GM12891 (cell line): ENCODE data around the gene ZNF3.

ENCODE experiments used
- DNase-seq: peaks from one replicate; pipeline ENCODE4 v3.0.0; 2011; ENCODE audit warnings: low spot score; ENCODE audit not compliant: insufficient read length
- FAIRE-seq: peaks from 2 replicates; lab custom pipeline; 2011; peaks lifted over from hg19 to GRCh38; lab: Jason Lieb, UNC
- PAX5 ChIP-seq: IDR thresholded peaks from 2 replicates; pipeline ENCODE4 v1.6.1; 2011; ENCODE audit warnings: low read length, moderate library complexity, mild to moderate bottlenecking; ENCODE audit not compliant: insufficient read depth, severe bottlenecking
- POLR2A ChIP-seq: IDR thresholded peaks from 2 replicates; pipeline ENCODE4 v1.6.1; 2011; ENCODE audit warnings: low read depth, low read length, control low read depth
- POLR2AphosphoS5 ChIP-seq: IDR thresholded peaks from 2 replicates; pipeline ENCODE4 v1.6.1; 2011; ENCODE audit warnings: low read depth, low read length, control low read depth
- POU2F2 ChIP-seq: IDR thresholded peaks from 2 replicates; pipeline ENCODE4 v1.6.1; 2011; ENCODE audit warnings: low read depth, mild to moderate bottlenecking, control low read depth, low read length, moderate library complexity
- SPI1 ChIP-seq: IDR thresholded peaks from 2 replicates; pipeline ENCODE4 v1.6.1; 2011; ENCODE audit warnings: low read depth, low read length, control low read depth
- TAF1 ChIP-seq: IDR thresholded peaks from 2 replicates; pipeline ENCODE4 v1.6.1; 2011; ENCODE audit warnings: low read depth, low read length, control low read depth

The ZNF3 gene

DNA sequence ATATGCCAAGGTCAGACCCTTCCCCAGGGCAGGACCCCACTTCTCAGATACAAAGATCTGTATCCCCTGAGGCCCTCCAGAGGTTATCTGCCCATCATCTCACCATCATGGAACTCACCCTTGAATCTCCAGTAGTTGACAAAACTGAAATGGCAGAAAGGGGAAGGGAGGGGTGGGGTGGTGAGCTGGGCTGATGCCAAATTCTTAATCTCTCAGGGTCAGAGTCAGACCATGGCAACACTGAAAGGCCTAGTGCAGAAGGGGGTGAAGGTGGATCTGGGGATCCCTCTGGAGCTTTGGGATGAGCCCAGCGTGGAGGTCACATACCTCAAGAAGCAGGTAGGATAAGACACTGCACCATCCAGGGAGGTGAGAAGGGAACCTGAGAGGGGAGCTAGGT, 41.0 kb upstream of the ZNF3 start:
- TF ChIP-seq PAX5 (no peak), SPI1 (no peak), POLR2AphosphoS5 (no peak), POU2F2 (no peak), TAF1 (no peak), POLR2A (no peak)
- DNase-seq (no peak), FAIRE-seq (no peak)

DNA sequence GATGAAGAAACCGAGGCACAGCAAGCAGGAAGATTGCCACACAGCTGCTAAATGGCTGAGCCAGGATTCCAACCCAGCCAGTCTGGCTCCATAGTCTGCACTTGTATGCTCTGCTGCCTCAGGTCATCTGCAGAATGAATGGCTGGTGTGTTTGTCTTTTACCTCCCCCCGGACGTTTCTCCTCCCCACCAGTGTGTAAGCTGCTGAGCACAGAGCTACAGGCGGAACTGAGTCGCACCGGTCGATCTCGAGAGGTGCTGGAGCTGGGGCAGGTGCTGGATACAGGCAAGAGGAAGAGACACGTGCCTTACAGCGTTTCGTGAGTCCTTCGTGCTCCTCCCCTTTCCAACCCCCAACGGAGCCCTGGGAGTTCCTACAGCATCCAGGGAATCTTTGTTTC, 40.5 kb upstream of the ZNF3 start:
- TF ChIP-seq POLR2A, result no peak
- TF ChIP-seq TAF1, result no peak
- TF ChIP-seq POU2F2, result no peak
- TF ChIP-seq PAX5, result no peak
- no peak for TF ChIP-seq POLR2AphosphoS5
- TF ChIP-seq SPI1, result no peak
- no peak for DNase-seq
- no peak for FAIRE-seq

DNA sequence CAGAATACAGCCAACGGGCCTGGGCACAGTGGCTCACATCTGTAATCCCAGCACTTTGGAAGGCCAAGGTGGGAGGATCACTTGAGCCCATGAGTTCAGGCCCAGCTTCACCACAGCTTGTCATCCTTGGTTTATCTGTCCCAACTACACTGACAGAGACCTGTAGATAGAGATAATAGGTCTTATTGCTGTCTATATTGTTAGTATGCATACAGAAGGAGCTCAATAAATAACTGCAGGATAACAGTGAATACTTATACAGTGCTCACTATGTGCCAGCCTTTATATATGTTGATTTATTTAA, 39.2 kb upstream of the ZNF3 start:
- TF ChIP-seq POLR2A (no peak), POU2F2 (no peak), PAX5 (no peak), POLR2AphosphoS5 (no peak), SPI1 (no peak), TAF1 (no peak)
- FAIRE-seq (no peak), DNase-seq (no peak)

DNA sequence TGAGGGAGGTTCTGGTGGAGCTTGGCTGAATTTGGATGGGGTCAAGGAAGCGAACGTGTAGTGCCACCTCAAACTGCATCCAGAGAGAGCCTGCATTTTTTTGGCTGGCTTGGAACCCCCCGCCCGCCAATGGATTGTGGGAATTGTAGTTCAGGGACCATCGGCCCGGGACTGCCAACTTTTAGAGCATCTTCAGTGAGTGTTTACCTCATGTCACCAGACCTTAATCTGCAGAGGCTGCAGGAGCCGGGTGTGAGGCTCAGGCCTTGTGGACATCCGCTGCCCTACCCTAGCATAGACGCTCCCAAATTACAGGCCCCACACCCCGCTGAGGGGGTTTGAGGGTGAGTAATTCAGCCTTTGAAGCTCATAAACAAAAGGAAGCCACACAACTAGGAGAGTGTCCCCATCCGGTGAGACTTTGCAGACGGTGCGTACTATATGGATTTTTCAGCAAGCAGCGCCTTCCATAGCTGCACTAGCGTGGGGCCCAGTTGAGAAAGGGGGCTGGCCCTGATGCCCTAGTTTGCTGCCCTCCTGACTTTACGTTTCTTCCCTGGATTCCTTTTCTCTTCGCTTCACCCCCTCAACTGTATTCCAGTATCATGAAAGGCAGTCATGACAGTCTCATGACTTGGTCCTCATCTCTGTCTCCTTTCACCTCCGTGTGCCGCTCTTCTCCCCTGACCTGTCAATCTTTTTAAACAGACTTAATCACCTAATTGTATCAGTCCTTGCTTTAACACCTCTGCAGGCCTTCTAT, 38.6 kb upstream of the ZNF3 start:
- TF ChIP-seq TAF1 (no peak), POLR2A (no peak), PAX5 (no peak), POLR2AphosphoS5 (no peak), POU2F2 (no peak), SPI1 (no peak)
- DNase-seq (no peak), FAIRE-seq (no peak)

DNA sequence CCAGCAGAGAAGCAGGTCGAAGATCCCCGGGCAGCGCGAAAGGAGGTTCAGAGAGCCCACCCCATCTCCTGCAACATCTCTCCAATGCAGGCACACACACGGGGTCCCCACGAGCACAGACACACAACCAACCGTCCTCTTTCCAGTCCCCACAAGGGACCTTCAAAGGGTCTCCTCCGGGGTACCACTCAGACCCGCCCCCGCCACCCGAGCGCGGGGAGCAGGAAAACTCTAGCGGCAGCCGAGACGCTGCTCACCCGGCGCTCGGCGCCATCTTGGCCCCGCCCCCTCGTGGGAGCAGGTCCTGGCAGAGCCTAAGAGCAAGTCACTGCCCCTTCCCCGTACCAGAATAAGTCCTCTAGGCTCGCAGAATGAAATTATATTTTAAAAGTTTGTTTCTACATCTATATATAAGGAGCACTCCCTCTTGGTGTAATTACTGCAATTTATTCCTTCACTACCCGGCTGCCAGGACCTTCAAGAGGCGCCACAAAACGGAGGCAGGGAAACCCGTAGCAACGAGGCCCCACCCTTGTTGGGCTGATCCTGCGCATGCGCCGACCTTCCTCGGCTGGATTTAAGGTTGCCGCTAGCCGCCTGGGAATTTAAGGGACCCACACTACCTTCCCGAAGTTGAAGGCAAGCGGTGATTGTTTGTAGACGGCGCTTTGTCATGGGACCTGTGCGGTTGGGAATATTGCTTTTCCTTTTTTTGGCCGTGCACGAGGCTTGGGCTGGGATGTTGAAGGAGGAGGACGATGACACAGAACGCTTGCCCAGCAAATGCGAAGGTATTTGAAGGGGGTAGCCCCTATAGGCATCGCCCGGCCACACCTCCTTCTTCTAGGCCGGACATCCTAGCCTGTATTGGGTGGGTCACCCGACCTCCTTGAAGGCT, 37.8 kb upstream of the ZNF3 start, which contains the start of the genes CNPY4 and TAF6:
Gene CNPY4, plus strand, starts transcription at position 563 of the 898 bp plus-strand sequence. Its CDS starts 111 bp downstream, at position 674.
Gene TAF6, minus strand, starts transcription at position 287 of the 898 bp plus-strand sequence. CDS start 5,149 bp downstream, outside the sequence.
- DNase-seq, result peak; percentile 98
- peak; percentile 84 for FAIRE-seq
- no peak for TF ChIP-seq PAX5
- peak; percentile 74 for TF ChIP-seq POLR2A
- TF ChIP-seq SPI1, result no peak
- peak; percentile 100 for TF ChIP-seq TAF1
- TF ChIP-seq POLR2AphosphoS5, result no peak
- 0 out of 2 replicates have a peak, but pooled peaks have one; percentile 9 for TF ChIP-seq POU2F2

DNA sequence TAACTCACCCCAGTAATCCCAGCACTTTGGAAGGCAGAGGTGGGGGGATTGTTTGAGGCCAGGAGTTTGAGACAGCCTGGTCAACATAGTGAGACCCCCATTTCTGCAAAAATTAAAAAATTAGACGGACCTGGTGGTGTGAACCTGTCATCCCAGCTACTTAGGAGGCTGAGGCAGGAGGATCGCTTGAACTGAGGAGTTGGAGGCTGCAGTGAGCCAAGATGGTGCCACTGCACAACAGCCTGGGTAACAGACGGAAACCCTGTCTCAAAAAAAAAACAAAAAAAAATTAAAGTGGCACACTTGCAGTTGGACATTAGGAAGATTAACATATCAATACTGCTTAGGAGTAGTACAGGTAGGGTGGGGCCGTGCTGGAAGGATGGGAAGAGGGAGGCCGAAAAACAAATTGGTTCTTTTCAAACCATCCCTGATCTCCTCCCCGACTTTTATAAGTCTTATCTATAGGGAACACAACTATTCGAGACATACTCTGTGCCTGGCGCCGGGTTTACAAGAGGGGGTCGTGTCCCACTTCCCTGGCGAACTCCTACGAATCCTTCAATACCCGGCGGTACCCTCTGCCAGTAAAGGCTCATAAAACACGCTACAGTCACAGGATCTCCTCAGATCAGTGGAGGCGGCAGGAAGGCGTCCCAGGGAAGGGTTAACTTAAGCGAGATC, 37.0 kb upstream of the ZNF3 start:
- DNase-seq (no peak), FAIRE-seq (no peak)
- TF ChIP-seq POLR2AphosphoS5, result no peak
- no peak for TF ChIP-seq POU2F2
- TF ChIP-seq SPI1, result no peak
- TF ChIP-seq TAF1, result no peak
- no peak for TF ChIP-seq PAX5
- no peak for TF ChIP-seq POLR2A

DNA sequence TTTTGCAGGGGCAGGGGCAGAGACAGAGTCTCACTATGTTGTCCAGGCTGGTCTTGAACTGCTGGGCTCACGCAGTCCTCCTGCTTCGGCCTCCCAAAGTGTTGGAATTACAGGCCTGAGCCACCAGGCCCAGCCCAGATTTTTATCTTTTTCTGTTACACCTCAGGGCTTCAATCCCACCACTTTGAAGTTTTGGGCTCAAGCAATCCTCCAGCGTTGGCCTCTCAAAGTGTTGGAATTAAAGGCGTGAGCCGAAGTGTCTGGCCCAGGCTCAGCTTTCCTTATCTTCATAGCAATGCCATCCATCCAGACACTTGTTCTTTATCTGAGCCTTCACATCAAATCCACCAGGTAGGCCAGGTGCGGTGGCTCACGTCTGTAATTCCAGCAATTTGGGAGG, 33.5 kb upstream of the ZNF3 start:
- no peak for FAIRE-seq
- TF ChIP-seq POLR2A, result no peak
- no peak for TF ChIP-seq PAX5
- DNase-seq, result no peak

DNA sequence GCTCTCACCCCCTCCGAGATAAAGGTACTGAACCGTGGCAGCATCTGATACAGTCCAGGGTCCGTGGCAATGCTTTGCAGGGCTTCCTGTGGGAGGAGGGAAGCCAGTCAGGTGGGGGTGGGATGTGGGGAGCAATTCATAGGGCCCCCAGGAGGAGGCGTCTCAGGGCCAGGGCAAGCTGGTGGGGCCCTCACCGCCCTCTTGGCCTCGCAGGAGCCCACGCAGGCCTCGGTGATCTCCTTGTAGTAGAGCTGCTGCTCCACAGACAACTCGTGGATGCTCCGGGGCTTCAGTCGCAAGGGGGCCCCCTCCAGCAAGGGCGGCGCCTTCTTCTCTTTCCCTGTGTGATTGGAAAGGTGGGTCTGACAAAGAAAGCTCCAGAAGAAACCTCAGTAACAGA, 30.4 kb upstream of the ZNF3 start:
- TF ChIP-seq POLR2AphosphoS5 (no peak), POLR2A (no peak), POU2F2 (no peak), PAX5 (no peak)
- no peak for FAIRE-seq

DNA sequence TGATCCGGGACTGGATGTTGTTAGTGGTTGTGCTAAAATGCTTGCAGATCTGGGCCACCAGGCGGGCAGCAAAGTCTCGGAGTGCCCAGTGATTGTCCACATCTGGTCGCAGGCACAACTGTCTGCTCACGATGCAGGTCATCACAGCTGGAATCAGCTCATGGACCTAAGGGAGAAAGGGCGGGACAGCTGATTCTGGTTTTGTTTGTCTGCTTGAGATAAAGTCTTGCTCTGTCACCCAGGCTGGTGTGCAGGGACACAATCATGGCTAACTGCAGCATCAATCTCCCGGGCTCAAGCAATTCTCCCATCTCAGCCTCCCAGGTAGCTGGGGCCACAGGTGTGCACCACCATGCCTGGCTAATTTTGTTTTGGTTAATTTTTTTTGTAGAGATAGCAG, 29.6 kb upstream of the ZNF3 start:
- DNase-seq (no peak), FAIRE-seq (no peak)
- TF ChIP-seq POU2F2, result no peak
- no peak for TF ChIP-seq SPI1
- no peak for TF ChIP-seq POLR2A
- no peak for TF ChIP-seq TAF1
- TF ChIP-seq POLR2AphosphoS5, result no peak
- no peak for TF ChIP-seq PAX5

More for the DNA sequence above, 30.4 kb upstream of the ZNF3 start:
- no peak for DNase-seq
